Measurements from ENCODE around the gene EXOSC5.
"Not testable (repeated sequence)": the region's sequence is repeated elsewhere in the genome, so short reads cannot be mapped to it uniquely, and the experiment has no call there.

The EXOSC5 gene

DNA sequence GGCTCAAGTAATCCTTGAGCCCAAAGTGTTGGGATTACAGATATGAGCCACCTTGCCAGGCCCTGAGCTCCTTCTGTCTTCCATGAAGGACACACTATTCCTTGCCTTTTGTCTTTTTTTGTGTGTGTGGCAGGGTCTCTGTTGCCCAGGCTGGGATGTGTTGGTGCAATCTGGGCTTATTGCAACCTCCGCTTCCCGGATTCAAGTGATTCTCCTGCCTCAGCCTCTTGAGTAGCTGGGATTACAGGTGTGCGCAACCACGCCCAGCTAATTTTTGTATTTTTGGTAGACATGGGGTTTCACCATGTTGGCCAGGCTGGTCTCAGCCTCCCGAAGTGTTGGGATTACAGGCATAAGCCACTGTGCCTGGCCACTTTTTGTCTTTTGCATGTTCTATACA lies 11.7 kb upstream of the EXOSC5 start:
- not testable (repeated sequence) for DNase-seq (ENCODE audit: low read depth in 1 of 2, low spot score in 1 of 2)

DNA sequence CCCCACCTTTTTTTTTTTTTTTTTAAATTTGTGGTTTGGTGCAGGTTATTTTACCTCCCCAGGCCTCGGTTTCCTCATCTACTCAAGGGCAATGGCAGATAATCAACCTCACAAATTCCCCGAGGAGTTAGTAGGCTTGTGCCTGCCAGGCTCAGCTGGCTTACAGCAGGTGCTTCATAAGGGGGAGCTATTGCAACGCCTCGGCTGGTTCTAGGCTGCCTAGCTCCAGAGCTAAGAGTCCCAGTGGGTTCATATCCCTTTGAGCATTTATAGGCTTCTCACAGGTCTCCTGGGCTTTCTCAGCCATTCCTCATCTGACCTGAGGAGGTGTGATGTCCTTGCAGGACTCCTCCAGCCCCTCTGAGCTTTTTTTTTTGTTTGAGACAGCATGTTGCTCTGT lies 11.1 kb upstream of the EXOSC5 start:
- DNase-seq (ENCODE audit: low read depth in 1 of 2, low spot score in 1 of 2), result no peak

DNA sequence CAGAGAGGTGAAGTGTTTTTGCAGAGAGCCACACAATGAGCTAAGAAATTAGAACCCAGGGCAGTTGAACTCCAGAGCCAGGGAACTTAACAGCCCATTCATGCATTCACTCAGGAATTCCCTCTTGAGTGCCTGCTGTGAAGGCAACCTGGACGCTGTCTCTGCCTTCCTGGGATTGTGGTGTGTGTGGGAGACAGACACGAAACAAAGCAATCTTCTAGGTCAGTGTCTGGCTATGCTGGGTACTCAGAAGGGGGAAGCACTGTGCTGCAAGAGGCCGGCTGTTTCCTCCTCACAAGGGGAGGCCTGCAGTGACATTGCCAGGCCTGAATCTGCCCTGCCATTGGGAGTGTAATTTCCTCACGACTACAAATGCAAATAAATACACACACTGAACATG lies 10.1 kb upstream of the EXOSC5 start:
- no peak for DNase-seq (ENCODE audit: low read depth in 1 of 2, low spot score in 1 of 2)

DNA sequence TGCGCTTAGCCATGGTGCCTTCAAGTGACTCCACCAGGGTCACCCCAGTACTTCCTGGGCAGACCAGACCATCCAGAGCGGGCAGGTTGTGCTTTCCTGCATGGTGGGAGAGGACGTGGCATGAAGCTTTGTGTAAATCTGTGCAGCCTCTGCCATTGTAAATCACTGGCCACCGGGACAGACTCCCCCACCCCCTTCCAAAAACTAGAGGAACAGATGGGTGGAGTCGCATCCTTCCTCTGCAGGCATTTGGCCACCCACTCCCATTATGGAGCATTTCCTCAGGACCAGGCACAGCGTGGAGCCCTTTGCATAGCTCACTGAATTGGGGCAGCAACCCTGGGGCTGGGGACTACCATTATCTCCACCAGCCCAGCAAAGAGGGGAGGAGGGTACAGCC lies 8.6 kb upstream of the EXOSC5 start:
- no peak for DNase-seq (ENCODE audit: low read depth in 1 of 2, low spot score in 1 of 2)

DNA sequence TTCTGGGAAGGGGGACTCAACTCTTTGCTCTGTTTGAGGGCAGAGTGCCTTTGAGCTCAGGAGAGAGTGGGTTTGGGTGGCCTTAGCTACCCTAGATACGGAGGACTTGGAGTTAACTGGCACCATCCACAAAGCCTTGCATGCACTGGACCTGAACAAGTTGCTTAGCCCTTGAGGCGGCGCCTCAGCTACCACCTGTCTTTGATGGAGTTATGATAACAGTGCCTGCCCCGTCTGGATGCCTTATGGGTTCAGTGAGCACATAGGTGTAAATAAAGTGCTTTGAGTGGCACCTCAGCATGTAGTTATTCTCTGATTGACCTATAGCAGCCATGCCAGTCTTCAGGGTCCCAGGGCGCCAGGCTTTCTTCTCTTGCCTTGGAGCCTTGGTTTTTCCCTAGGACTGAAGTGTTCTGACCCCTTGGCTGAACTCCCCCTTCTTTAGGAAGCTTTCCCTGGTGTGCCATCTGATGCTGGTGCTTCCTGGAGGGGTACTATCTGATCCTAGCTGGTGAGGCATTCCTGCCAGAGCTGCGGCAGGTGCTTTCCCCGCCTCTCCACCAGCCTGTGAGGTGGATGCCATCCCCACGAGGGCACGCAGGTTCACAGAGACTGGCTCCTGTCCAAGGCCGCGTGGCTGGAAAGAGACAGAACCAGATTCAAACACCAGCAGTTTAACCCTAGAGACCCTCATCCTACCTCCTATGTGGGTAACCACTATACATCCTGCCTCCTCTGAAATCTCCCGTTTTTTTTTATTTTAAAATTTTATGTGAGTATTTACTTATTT lies 6.2 kb upstream of the EXOSC5 start:
- no peak for DNase-seq (ENCODE audit: low read depth in 1 of 2, low spot score in 1 of 2)

DNA sequence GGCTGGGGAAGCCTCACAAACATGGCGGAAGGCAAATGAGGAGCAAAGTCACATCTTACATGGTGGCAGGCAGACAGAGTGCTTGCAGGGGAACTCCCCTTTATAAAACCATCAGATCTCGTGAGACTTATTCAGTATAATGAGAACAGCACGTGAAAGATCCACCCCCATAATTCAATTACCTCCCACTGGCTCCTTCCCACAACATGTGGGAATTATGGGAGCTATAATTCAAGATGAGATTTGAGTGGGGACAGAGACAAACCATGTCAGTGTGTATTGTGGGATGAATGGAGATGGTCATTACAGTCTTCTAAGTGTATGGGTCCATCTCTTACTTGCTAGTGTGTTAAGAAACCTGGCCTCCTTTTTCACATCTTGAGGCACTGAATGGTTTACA lies 4.9 kb upstream of the EXOSC5 start:
- DNase-seq (ENCODE audit: low read depth in 1 of 2, low spot score in 1 of 2), result no peak

DNA sequence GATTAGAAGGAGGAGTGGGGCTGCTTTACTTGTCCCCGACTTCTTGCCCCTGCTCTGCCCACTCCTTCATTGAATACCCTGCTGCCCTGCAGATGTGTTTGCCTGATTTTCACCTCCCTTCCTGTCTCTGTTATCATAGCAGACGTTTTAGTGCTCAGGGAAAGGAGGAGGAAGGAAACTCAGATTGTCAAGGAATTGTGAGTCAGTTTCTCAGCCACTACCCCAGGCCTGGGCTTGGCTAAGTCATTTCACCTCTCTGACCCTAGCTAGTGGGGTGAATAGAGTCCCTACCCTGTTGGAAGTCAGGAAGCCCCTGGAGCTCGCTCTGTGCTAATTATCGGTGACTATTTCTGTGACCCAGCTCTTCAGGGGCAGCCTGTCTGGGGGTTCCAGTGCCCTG lies 4.3 kb upstream of the EXOSC5 start:
- no peak for DNase-seq (ENCODE audit: low read depth in 1 of 2, low spot score in 1 of 2)

DNA sequence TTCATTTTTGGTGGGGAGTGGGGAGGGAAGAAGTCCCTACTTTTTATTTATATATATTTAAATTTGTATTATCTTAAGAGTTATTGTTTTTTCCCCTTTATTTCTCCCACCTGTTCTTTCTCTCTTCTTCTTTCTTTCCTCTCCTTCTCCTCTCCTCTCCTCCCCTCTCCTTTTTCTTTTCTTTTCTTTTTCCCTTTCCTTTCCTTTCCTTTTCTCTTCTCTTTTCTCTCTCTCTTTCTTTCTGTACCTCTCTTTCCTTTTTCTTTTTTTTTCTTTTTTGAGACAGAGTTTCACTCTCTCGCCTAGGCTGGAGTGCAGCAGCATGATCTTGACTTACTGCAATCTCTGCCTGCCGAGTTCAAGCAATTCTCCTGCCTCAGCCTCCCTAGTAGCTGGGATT lies 2.4 kb upstream of the EXOSC5 start:
- DNase-seq (ENCODE audit: low read depth in 1 of 2, low spot score in 1 of 2), result no peak

DNA sequence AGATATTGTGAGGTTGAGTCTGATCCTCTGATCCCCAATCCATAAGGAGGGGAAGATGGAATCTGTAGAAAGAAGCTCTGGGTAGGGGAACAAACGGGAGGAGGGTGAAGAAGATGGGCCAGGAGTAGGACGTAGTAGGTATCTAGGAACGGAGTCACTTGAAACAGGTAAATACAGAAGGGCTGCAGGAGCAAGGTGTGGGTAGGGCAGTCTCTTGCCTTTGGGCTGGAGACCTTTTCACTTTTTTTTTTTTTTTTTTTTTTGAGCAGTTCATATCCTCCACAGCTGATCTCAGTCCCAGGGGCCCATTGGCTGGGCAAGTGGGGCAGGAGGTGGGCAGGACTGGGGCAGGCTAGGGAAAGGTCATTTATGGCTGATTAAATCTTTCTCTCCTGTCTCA lies 1.9 kb upstream of the EXOSC5 start:
- no peak for DNase-seq (ENCODE audit: low read depth in 1 of 2, low spot score in 1 of 2)

DNA sequence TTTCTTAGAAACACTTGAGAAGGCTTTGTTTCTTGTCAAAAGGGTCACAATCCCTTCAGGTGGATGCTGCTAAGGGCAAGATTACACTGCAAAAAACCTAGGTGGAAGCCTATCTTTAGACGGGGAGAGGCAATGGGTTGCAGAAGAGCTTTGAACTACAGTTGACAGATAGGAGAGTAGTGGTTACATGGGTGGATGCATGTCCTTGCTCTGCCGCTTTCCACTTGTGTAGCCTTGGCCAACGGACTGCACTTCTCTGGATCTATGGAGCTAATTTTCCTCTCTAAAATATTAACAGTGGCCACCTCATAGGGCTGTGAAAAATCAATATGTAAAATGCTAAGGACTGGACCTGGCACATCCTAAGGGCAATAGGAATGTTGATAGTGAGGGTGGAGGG lies 1.4 kb upstream of the EXOSC5 start:
- no peak for DNase-seq (ENCODE audit: low read depth in 1 of 2, low spot score in 1 of 2)

DNA sequence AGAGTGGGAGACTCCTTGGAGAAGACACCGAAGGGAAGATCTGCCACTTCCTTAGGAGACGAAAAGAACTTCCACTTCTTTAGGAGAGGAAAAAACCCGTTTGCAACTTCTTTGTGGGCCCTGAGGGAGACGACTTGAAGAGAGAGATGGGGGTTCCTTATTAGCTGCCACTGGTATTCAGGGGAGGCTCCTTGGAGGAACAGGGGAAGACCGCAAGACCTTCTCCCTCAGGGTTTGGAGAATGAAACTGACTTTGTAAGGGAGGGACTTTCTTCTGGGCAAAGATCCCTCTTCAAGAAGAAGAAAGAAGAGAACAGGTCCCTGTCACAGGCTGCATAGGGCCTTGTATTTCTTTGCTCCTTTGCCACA lies 875 bp upstream of the EXOSC5 start:
- DNase-seq (ENCODE audit: low read depth in 1 of 2, low spot score in 1 of 2), result no peak

DNA sequence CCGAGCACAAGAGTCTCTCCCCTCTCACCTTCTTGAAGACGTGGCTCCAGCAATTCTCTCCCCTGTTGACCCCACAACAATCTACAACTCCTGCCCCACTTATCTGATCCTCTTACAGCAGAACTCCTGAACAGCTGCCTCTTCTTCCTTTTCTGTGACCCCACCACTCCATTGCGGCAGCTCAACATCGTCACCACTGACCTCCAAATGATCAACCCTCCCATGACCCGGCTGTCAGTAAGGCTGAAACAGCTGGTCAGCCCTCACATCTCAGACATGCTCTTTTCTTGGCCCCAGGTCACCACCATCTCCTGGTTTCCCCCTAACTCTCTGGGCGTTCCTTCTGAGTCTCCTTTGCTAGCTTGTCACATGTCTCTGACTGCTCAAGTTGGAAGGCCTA lies 1.8 kb downstream of the EXOSC5 start:
- DNase-seq (ENCODE audit: low read depth in 1 of 2, low spot score in 1 of 2), result no peak

DNA sequence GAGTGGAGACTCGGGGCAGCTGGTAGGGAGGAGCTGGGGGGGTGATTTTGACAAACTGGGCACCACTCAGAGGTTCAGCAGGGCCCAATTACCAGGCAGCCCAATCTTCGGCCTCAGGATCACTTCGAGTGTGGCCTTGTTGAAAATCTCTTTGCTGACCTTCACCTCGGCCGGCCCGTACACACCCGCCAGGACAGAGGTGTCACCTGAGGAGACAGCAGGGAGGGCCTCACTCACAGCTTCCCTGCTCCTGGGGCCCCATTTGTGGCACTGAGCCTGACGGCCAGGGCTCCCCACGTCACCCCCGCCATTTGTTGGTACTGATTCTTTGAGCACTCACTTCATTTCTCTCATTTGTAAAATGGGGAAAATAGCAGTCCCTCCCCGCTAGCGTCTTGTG lies 4.4 kb downstream of the EXOSC5 start:
- DNase-seq (ENCODE audit: low read depth in 1 of 2, low spot score in 1 of 2), result no peak

DNA sequence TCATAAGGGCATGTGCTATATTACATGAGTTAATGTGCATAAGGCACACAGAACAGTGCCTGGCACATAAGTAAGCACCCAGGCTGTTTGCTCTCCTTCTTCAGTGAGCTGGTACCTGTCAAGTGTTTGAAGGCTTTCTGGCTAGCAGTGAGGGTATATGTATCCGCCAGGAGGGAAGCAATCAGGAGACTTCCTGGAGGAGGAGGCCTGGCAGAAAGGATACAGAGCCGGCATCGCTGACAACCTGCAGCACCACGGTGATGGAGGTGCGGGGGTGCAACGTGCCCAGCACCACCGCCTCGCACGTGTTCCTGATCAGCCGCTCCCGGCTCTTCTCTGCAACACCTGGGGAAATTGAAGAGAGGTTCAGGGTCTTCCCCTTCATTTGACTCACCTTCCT lies 5.5 kb downstream of the EXOSC5 start:
- no peak for DNase-seq (ENCODE audit: low read depth in 1 of 2, low spot score in 1 of 2)

DNA sequence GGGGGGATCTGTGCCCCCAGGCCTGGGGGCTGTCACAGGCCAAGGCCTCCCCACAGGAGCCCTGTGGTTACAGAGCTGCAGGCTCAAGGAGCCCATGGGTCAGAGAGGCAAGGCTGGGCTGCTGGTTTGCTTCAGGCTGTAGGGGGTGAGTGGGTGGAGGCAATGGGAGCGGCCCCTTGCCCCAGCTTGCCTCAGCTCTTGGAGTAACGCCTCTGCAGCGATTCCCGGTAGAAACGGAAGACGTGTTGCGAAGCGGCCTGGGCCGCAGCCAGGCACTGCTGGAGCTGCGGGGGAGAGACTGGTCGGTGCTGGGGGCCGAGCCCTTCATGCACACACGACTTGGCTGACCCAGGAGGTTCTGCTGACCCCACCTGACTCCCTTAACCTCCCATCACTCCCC lies 10.7 kb downstream of the EXOSC5 start:
- no peak for DNase-seq (ENCODE audit: low read depth in 1 of 2, low spot score in 1 of 2)

DNA sequence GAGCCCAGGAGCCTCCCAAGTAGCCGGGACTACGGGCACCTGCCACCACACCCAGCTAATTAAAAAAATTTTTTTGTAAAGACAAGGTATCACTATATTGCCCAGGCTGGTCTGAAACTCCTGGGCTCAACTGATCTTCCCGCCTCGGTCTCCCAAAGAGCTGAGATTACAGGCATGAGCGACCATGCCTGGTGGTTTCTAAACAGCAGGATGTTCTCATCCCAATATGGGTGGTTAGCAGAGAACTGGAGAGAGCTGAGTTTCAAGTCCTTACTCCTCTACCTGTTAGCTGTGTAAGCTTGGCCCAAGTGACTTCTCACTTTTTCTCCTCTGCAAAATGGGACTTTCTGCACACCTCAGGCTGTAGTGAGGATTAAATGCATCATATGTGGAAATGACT lies 12.8 kb downstream of the EXOSC5 start:
- no peak for DNase-seq (ENCODE audit: low read depth in 1 of 2, low spot score in 1 of 2)

DNA sequence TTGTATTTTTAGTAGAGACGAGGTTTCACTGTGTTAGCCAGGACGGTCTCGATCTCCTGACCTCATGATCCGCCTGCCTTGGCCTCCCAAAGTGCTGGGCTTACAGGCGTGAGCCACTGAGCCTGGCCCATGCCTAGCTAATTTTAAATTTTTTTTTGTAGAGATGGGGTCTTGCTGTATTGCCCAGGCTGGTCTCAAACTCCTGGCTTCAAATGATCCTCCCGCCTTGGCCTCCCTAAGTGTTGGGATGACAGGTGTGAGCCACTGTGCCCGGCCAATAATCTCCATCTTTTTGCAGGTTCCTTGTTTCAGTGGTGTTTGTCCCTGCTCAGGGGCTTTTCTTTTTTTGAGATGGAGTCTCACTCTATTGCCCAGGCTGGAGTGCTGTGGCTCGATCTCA lies 15.6 kb downstream of the EXOSC5 start:
- DNase-seq (ENCODE audit: low read depth in 1 of 2, low spot score in 1 of 2), result not testable (repeated sequence)

DNA sequence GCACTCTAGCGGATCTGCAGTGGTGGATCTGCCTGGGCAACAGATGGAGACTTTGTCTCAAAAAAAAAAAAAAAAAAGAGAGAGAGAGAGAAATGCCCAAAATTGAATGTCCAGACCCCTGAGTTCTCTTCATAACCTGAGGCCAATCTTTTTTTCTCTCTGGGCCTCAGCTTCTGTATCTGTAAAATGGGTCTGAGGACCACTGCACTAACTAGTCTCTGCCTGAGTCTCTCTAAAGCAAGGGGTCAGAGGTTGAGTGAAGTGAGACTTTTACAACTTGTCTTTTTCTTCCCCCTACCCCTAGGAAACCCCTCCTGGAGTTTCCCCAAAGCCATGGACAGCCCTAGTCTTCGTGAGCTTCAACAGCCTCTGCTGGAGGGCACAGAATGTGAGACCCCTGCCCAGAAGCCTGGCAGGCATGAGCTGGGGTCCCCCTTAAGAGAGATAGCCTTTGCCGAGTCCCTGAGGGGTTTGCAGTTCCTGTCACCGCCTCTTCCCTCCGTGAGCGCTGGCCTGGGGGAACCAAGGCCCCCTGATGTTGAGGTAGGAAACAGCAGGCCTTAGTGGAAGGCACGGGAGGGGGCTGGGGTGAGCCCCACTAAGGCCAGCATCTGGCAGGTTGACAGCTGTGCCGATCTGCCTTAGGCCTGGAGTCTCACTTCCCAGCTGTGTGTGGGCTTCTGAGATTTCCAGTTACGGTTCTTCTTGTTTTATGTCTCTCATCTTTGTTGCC lies 19.0 kb downstream of the EXOSC5 start:
- no peak for DNase-seq (ENCODE audit: low read depth in 1 of 2, low spot score in 1 of 2)

DNA sequence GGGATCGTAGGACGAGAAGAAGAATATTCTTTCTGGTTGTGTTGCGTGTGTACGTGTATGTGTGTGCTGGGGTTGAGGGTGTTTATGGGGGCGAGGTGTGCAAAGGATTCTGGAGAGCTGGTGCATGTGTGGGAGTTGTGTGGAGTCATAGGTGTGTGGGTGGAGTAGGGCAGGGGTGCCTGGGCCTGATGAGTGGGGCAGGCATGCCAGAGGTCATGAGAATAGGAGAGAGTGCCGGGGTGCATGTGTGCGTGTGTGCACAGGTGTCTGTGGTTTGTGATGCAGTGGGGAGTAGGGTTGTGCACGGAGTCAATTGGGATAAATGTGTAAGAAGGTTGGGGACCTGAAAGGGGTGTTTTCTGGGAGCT lies 20.2 kb downstream of the EXOSC5 start:
- no peak for DNase-seq (ENCODE audit: low read depth in 1 of 2, low spot score in 1 of 2)

DNA sequence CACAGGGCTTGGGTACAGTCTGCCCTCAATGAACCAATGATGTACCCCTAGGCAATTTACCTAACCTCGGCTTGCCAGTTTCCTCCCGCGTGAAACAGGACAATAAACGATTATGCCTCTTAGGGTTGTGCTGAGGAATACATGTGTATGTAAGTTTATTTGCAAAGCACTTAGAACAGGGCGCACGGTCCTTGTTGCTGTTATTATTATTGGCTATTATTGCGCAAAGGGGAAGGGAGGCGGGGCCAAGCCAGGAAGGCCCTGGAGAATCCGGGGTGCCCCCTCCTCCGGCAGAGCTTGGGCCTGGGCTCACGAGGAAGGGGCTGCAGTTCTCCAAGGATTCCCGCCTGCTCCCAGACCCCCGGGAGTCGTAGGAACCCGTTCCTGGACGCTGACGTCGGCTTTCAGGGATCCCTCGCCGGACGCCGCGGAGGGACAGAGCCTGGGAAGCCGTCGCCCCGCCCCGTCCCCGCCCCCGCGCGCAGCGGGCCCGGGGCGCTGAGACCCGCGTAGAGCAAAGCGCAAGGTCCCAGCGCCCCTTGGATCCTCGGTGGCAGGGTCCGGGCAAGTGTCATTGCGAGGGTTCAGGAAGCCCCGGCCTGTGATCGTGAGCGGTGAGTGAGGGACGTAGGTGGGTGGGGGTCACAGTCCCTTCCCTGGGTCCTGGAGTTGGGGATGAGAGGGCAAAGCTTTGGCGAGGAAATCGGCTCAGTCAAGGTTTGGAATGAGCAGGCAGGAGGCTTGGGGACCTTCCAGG lies 20.7 kb downstream of the EXOSC5 start, which contains the start of gene TMEM91:
Gene TMEM91, plus strand, starts transcription at position 293 of the 757 bp plus-strand sequence. CDS start 1,777 bp downstream, outside the sequence.
- DNase-seq (ENCODE audit: low read depth in 1 of 2, low spot score in 1 of 2), result no peak

DNA sequence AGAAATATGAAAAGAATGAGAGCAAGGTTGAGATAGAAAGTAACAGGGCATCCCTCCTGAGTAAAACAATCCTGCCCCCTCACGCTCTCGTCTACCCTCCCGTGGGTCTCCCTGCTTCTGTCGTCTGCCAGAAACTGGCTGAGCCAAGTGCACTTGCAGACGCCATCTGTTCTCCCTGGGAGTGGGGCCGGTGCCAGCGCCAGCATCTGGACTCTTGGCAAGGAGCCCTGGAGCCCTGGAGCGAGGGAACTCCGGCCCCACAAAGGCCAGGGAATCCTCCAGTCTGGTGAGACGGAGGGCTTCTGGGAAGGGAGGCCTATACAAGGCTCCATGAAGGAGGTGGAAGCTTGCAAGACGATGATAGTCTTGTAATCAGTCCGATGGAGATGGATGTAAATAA lies 23.2 kb downstream of the EXOSC5 start:
- no peak for DNase-seq (ENCODE audit: low read depth in 1 of 2, low spot score in 1 of 2)

DNA sequence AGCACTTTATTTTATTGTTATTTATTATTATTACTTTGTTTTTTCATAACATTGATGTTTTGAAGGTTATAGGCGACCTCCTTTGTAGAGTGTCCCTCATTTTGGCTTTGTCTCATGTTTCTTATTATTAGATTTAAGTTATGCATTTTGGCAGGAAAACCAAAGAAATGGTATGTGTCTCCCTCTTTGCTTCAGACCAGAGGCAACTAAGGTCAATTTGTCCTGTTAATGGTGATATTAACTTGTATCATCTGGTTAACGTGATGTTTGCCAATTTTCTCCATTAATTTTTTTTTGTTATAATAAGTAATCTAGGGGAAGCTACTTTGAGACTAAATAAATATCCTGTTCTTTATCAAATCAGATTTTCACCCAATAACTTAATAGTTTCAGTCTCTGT lies 24.7 kb downstream of the EXOSC5 start:
- DNase-seq (ENCODE audit: low read depth in 1 of 2, low spot score in 1 of 2), result no peak

Data from activated T-helper 1 cell treated with anti-CD3 and anti-CD28 coated beads, Interleukin-2, amount 50 U/mL, for 16 hours (primary cell).